Measurements from ENCODE around the gene MUC4. TPM values are rescaled to one million over a fixed set of nuclear protein-coding genes. Genes with fewer than 3 reads are reported as not detected.
"Not testable (repeated sequence)": the region's sequence is repeated elsewhere in the genome, so short reads cannot be mapped to it uniquely, and the experiment has no call there.

Gene MUC4
- total RNA-seq, 1 experiment from 2014 or later: not detected

DNA sequence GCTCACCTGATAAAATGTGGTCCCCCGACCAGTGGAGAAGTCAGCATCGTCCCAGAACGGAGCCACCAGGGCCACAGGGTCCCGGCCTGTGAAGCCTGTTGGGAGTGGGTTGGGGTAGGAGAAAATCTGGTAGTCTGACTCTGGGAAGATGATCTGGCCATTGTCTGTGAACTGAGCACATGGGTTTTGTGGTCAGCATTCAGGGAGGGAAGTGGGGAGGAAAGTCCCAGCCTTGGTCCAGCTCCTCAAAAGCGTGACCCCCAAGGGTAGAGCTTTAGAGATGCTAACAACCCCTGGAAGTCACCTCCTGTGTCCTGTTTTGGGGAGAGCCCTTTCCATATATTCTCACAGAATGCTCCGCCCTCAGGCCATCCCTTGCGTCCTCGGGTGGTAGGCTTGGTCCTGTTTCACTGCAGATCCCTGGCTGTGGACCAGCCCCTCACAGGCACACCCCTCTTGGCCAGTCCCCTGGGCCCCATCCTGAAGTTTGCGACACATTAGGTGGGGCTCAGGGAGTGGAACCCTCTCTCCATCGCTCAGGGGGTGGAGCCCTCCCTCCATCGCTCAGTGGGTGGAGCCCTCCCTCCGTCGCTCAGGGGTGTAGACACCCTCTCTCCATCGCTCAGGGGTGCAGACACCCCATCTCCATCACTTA is 40.0 kb downstream of the MUC4 start:
- DNase-seq (ENCODE audit: low spot score): no peak
- BruUV-seq (replicated peaks): no TSS peak

DNA sequence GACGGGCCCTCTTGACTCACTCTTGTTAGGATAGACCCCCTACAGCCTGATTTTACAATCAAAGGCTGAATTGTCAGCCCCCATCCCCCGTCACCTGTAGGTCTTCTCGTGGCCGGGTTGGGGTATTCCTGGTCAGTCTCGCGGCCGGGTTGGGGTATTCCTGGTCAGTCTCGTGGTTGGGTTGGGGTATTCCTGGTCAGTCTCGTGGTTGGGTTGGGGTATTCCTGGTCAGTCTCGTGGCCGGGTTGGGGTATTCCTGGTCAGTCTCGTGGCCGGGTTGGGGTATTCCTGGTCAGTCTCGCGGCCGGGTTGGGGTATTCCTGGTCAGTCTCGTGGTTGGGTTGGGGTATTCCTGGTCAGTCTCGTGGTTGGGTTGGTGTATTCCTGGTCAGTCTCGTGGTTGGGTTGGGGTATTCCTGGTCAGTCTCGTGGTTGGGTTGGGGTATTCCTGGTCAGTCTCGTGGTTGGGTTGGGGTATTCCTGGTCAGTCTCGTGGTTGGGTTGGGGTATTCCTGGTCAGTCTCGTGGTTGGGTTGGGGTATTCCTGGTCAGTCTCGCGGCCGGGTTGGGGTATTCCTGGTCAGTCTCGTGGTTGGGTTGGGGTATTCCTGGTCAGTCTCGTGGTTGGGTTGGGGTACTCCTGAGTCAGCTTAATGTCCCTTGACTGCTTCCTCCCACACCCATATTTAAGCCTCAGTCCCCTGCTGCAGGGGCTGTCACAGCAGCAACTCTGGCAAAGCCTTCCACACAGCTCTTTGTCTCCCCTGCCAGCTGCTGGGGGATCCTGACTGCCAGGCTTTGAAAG is 40.7 kb downstream of the MUC4 start:
- CTCF ChIA-PET: not testable (repeated sequence)

More for the DNA sequence above, 40.0 kb downstream of the MUC4 start:
- Histone ChIP-seq H3K27ac (ENCODE audit: low read depth, low read length, poor library complexity, severe bottlenecking) (no peak overlapping the region), H3K9me3 (ENCODE audit: low read depth, low read length, poor library complexity, severe bottlenecking) (no peaks in the 10 kb centered on the region), H3K4me1 (ENCODE audit: insufficient read depth, low read length, poor library complexity, severe bottlenecking) (no peaks in the 10 kb centered on the region), H3K36me3 (ENCODE audit: insufficient read depth, low read length, poor library complexity, severe bottlenecking) (no peaks in the 10 kb centered on the region), H3K4me3 (ENCODE audit: low read depth, low read length, poor library complexity, severe bottlenecking) (no peak overlapping the region), H3K27me3 (replicated peaks; ENCODE audit: insufficient read depth, low read depth, low read length, poor library complexity) (no peaks in the 10 kb centered on the region)
- no peak for TF ChIP-seq EZH2 (IDR thresholded peaks at IDR 0.05; ENCODE audit: borderline replicate concordance, low read depth, low read length, poor library complexity, severe bottlenecking)
- TF ChIP-seq, protein P1, sequence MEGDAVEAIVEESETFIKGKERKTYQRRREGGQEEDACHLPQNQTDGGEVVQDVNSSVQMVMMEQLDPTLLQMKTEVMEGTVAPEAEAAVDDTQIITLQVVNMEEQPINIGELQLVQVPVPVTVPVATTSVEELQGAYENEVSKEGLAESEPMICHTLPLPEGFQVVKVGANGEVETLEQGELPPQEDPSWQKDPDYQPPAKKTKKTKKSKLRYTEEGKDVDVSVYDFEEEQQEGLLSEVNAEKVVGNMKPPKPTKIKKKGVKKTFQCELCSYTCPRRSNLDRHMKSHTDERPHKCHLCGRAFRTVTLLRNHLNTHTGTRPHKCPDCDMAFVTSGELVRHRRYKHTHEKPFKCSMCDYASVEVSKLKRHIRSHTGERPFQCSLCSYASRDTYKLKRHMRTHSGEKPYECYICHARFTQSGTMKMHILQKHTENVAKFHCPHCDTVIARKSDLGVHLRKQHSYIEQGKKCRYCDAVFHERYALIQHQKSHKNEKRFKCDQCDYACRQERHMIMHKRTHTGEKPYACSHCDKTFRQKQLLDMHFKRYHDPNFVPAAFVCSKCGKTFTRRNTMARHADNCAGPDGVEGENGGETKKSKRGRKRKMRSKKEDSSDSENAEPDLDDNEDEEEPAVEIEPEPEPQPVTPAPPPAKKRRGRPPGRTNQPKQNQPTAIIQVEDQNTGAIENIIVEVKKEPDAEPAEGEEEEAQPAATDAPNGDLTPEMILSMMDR (conservative IDR thresholded peaks at IDR 0.05; ENCODE audit: low read depth, low read length): no peak
- ChIA-PET CTCF (no interaction called here), POLR2A (ENCODE audit: low non-redundant PET) (no interaction called here)
- intact Hi-C loops (cut with micrococcal nuclease; ENCODE audit: unreplicated experiment): no loop called here

DNA sequence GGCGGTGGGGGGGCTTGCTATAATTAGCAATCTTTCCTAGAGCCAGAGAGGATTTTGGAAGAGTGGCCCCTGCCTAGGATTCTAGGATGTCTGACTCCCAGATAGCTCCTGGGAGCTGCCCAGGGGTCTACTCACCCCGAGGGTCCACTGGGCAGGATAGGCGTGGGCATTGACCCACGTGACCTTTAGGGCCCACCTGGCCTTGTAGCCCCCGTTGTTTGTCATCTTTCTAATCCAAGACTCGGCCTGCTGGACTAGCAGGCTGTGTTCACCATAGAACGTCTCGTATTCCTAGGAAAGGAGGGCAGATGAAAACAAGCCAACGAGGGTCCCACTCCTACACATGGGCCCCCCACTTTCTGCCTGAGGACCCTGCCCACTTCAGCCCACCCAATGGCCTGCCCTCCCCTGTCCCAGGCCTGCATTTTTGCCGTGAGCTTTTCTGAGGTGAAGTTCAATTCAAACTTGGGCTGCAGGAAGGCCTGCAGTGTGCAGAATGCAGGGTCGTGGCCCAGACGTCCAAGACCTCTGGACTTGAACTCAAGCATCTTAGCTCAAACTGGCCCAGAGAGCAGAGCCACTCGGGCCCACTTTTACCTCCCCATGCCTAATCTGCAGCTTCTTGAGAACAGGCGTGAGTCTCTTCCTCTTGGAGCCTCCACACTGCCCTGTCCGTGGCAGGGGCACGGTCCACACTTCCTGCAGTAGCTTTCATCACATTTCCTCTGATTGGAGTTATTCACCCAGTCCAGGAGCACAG is 41.5 kb downstream of the MUC4 start:
- H3K36me3 ChIP-seq (ENCODE audit: insufficient read depth, low read length, poor library complexity, severe bottlenecking): no peaks in the 10 kb centered on the region
- intact Hi-C loops (cut with micrococcal nuclease; ENCODE audit: unreplicated experiment): no loop called here
- POLR2A ChIA-PET (ENCODE audit: low non-redundant PET): no interaction called here
- BruUV-seq (replicated peaks): no TSS peak
- H3K4me1 ChIP-seq (ENCODE audit: insufficient read depth, low read length, poor library complexity, severe bottlenecking): no peaks in the 10 kb centered on the region
- TF ChIP-seq, protein P1 (conservative IDR thresholded peaks at IDR 0.05; ENCODE audit: low read depth, low read length): no peak
- no peak for TF ChIP-seq EZH2 (IDR thresholded peaks at IDR 0.05; ENCODE audit: borderline replicate concordance, low read depth, low read length, poor library complexity, severe bottlenecking)
- H3K9me3 ChIP-seq (ENCODE audit: low read depth, low read length, poor library complexity, severe bottlenecking): no peaks in the 10 kb centered on the region
- H3K4me3 ChIP-seq (ENCODE audit: low read depth, low read length, poor library complexity, severe bottlenecking): no peak overlapping the region
- CTCF ChIA-PET: no interaction called here
- no peak for DNase-seq (ENCODE audit: low spot score)
- H3K27me3 ChIP-seq (replicated peaks; ENCODE audit: insufficient read depth, low read depth, low read length, poor library complexity): no peaks in the 10 kb centered on the region
- H3K27ac ChIP-seq (ENCODE audit: low read depth, low read length, poor library complexity, severe bottlenecking): no peak overlapping the region

More for the DNA sequence above, 40.7 kb downstream of the MUC4 start:
- H3K4me1 ChIP-seq (ENCODE audit: insufficient read depth, low read length, poor library complexity, severe bottlenecking); H3K27ac ChIP-seq (ENCODE audit: low read depth, low read length, poor library complexity, severe bottlenecking); POLR2A ChIA-PET (ENCODE audit: low non-redundant PET); BruUV-seq (replicated peaks); intact Hi-C loops (cut with micrococcal nuclease; ENCODE audit: unreplicated experiment); H3K4me3 ChIP-seq (ENCODE audit: low read depth, low read length, poor library complexity, severe bottlenecking); H3K36me3 ChIP-seq (ENCODE audit: insufficient read depth, low read length, poor library complexity, severe bottlenecking); DNase-seq (ENCODE audit: low spot score); H3K27me3 ChIP-seq (replicated peaks; ENCODE audit: insufficient read depth, low read depth, low read length, poor library complexity); H3K9me3 ChIP-seq (ENCODE audit: low read depth, low read length, poor library complexity, severe bottlenecking): not testable (repeated sequence)

All from A673 (cell line).